HepG2 (cell line): ENCODE data around the gene SLC16A9.

Source experiments
- EZH2 ChIP-seq: conservative IDR thresholded peaks from 2 replicates; pipeline ENCODE4 v1.6.1; 2012; ENCODE audit warnings: mild to moderate bottlenecking, low read depth, low read length, moderate library complexity
- HINFP ChIP-seq: sonication (generic); formaldehyde crosslinking; IDR thresholded peaks from 2 replicates; pipeline ENCODE4 v1.4.0; 2020; ENCODE audit warnings: low read depth, mild to moderate bottlenecking, missing genetic modification reagents
- KDM3A ChIP-seq: IDR thresholded peaks from 2 replicates; pipeline ENCODE4 v1.6.1; 2018; ENCODE audit warnings: low read depth, missing compliant biosample characterization
- MAX ChIP-seq: IDR thresholded peaks from 2 replicates; pipeline ENCODE4 v1.6.1; 2012; ENCODE audit warnings: inconsistent platforms
- MAZ ChIP-seq, 2 experiments: sonication (generic) in 1 of 2; formaldehyde crosslinking in 1 of 2; IDR thresholded peaks; 2 replicates each; pipeline versions ENCODE4 v1.5.0 to v1.6.1; 2012 to 2020; ENCODE audit warnings: low read depth in 2 of 2, mild to moderate bottlenecking in 2 of 2, borderline replicate concordance in 1 of 2, improper control_type of control experiment in 1 of 2, low read length in 1 of 2, missing genetic modification reagents in 1 of 2, moderate library complexity in 1 of 2
- SCMH1 ChIP-seq: sonication (generic); formaldehyde crosslinking; IDR thresholded peaks from 2 replicates; pipeline ENCODE4 v1.9.0; 2021; ENCODE audit warnings: missing genetic modification reagents, mild to moderate bottlenecking, borderline replicate concordance
- SP5 ChIP-seq: IDR thresholded peaks from 2 replicates; pipeline ENCODE4 v1.6.1; 2016; ENCODE audit warnings: low read depth, borderline replicate concordance
- TAF15 ChIP-seq: fragments of 200-400 bp; formaldehyde crosslinking; IDR thresholded peaks from one replicate; pipeline ENCODE4 v1.6.1; 2018; ENCODE audit warnings: mild to moderate bottlenecking, low read depth, low read length; ENCODE audit not compliant: poor library complexity, severe bottlenecking
- ZNF282 ChIP-seq: fragments of 450-650 bp; IDR thresholded peaks from 2 replicates; pipeline ENCODE4 v1.6.1; 2018; ENCODE audit not compliant: partially characterized antibody
- ZNF660 ChIP-seq: sonication (generic); formaldehyde crosslinking; IDR thresholded peaks from 2 replicates; pipeline ENCODE4 v1.5.1; 2020; ENCODE audit warnings: mild to moderate bottlenecking, low read depth, missing genetic modification reagents, borderline replicate concordance
- ZNF784 ChIP-seq: sonication (generic); formaldehyde crosslinking; IDR thresholded peaks from 2 replicates; pipeline ENCODE4 v1.5.1; 2020; ENCODE audit warnings: missing genetic modification reagents, mild to moderate bottlenecking, borderline replicate concordance
- TF ChIP-seq, protein P1 (sequence below), 2 experiments: sonication (generic) in 1 of 2; formaldehyde crosslinking in 1 of 2; IDR thresholded peaks; 2 replicates each; pipeline versions ENCODE4 v1.5.1 to v1.6.1; 2011 to 2020; ENCODE audit warnings: borderline replicate concordance in 1 of 2, low read depth in 1 of 2, low read length in 1 of 2, mild to moderate bottlenecking in 1 of 2, missing genetic modification reagents in 1 of 2, moderate library complexity in 1 of 2
- TF ChIP-seq, protein P2 (sequence below): sonication (generic); formaldehyde crosslinking; IDR thresholded peaks from 2 replicates; pipeline ENCODE4 v1.8.1; 2023; ENCODE audit warnings: mild to moderate bottlenecking, missing genetic modification reagents, borderline replicate concordance
- TF ChIP-seq, protein P3 (sequence below): sonication (generic); formaldehyde crosslinking; IDR thresholded peaks from 2 replicates; pipeline ENCODE4 v1.5.0; 2020; ENCODE audit warnings: mild to moderate bottlenecking, missing genetic modification reagents, moderate library complexity

GRCh38 chr10:59621771-59622170 is 87.9 kb downstream of the SLC16A9 start:
- TF ChIP-seq, protein P1, sequence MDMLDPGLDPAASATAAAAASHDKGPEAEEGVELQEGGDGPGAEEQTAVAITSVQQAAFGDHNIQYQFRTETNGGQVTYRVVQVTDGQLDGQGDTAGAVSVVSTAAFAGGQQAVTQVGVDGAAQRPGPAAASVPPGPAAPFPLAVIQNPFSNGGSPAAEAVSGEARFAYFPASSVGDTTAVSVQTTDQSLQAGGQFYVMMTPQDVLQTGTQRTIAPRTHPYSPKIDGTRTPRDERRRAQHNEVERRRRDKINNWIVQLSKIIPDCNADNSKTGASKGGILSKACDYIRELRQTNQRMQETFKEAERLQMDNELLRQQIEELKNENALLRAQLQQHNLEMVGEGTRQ (IDR thresholded peaks at IDR 0.05; ENCODE audit: low read depth, low read length): no peak
- TF ChIP-seq, protein P1 (CRISPR knock-in tag; IDR thresholded peaks at IDR 0.05; ENCODE audit: borderline replicate concordance): no peak
- TF ChIP-seq MAX (no peak), ZNF282 (no peak), KDM3A (CRISPR knock-in tag) (no peak), HINFP (CRISPR knock-in tag) (no peak), ZNF660 (CRISPR knock-in tag) (no peak), TAF15 (no peak), EZH2 (no peak), SP5 (CRISPR knock-in tag) (no peak), ZNF784 (CRISPR knock-in tag) (no peak), MAZ (IDR thresholded peaks at IDR 0.05; ENCODE audit: borderline replicate concordance, low read depth, low read length) (no peak), MAZ (CRISPR knock-in tag; IDR thresholded peaks at IDR 0.05; ENCODE audit: low read depth) (no peak), SCMH1 (CRISPR knock-in tag) (no peak)
- TF ChIP-seq, protein P2, sequence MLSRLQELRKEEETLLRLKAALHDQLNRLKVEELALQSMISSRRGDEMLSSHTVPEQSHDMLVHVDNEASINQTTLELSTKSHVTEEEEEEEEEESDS (CRISPR knock-in tag): no peak
- TF ChIP-seq, protein P3, sequence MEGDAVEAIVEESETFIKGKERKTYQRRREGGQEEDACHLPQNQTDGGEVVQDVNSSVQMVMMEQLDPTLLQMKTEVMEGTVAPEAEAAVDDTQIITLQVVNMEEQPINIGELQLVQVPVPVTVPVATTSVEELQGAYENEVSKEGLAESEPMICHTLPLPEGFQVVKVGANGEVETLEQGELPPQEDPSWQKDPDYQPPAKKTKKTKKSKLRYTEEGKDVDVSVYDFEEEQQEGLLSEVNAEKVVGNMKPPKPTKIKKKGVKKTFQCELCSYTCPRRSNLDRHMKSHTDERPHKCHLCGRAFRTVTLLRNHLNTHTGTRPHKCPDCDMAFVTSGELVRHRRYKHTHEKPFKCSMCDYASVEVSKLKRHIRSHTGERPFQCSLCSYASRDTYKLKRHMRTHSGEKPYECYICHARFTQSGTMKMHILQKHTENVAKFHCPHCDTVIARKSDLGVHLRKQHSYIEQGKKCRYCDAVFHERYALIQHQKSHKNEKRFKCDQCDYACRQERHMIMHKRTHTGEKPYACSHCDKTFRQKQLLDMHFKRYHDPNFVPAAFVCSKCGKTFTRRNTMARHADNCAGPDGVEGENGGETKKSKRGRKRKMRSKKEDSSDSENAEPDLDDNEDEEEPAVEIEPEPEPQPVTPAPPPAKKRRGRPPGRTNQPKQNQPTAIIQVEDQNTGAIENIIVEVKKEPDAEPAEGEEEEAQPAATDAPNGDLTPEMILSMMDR (CRISPR knock-in tag): no peak
